Kidney (tissue), 14 donors: Measurements from ENCODE around the gene GPC6. TPM values are rescaled to one million over a fixed set of nuclear protein-coding genes. Genes with fewer than 3 reads are reported as not detected.

Source experiments
- DNase-seq, 5 donors: peaks; one replicate each; pipeline ENCODE4 v3.0.0-alpha.2; 2013 to 2020
- FAIRE-seq: peaks from 2 replicates; lab custom pipeline; 2012; peaks lifted over from hg19 to GRCh38; lab: Jason Lieb, UNC
- H3K27ac ChIP-seq, 2 donors: one replicate each; pipeline ENCODE4 v1.7.0; 2013; ENCODE audit warnings: low read depth in 2 of 2, low read length in 2 of 2, inconsistent platforms in 1 of 2
- H3K27me3 ChIP-seq: one replicate; pipeline ENCODE4 v1.7.1; 2013; ENCODE audit warnings: low read length, inconsistent platforms; ENCODE audit not compliant: control insufficient read depth, insufficient read depth
- H3K36me3 ChIP-seq, 3 donors: one replicate each; pipeline versions ENCODE4 v1.7.0 to v1.7.1; 2013; ENCODE audit warnings: low read length in 3 of 3, control low read depth in 1 of 3, inconsistent platforms in 1 of 3; ENCODE audit not compliant: insufficient read depth in 3 of 3, control insufficient read depth in 2 of 3
- H3K4me1 ChIP-seq, 3 donors: one replicate each; pipeline versions ENCODE4 v1.7.0 to v1.7.1; 2013; ENCODE audit warnings: low read length in 3 of 3, inconsistent platforms in 1 of 3, low read depth in 1 of 3; ENCODE audit not compliant: control insufficient read depth in 2 of 3, insufficient read depth in 2 of 3
- H3K4me3 ChIP-seq, 3 donors: one replicate each; pipeline versions ENCODE4 v1.7.0 to v1.8.1; 2013; ENCODE audit warnings: low read length in 3 of 3, control low read depth in 1 of 3, inconsistent platforms in 1 of 3
- H3K9ac ChIP-seq, 3 donors: one replicate each; pipeline versions ENCODE4 v1.7.0 to v1.7.1; 2013; ENCODE audit warnings: low read length in 3 of 3, control low read depth in 1 of 3, inconsistent platforms in 1 of 3
- H3K9me3 ChIP-seq, 3 donors: one replicate each; pipeline versions ENCODE4 v1.7.0 to v1.7.1; 2013; ENCODE audit warnings: low read length in 3 of 3, control low read depth in 1 of 3, inconsistent platforms in 1 of 3; ENCODE audit not compliant: control insufficient read depth in 2 of 3, insufficient read depth in 1 of 3
- intact Hi-C: fragments of 100-400 bp; cut with DNase I; formaldehyde crosslinking; loops from one replicate; pipeline ENCODE4 v1.11.1; 2022
- polyA plus RNA-seq: library from polyadenylated mRNA; stranded (reverse); fragments of 350-450 nt; fragmentation: Illumina TruSeq; extraction: RNeasy Lipid Tissue Mini Kit (QIAGEN cat#74804); gene quantifications from one replicate; pipeline ENCODE4 v1.2.3, GENCODE V29; 2014; ENCODE audit warnings: low read depth, low replicate concordance; ENCODE audit not compliant: insufficient read depth
- total RNA-seq: library from RNA; stranded (reverse); fragmentation: NEBNext Ultra II Directional; extraction: Animal tissue kit (Norgen Biotek cat#: 25700); gene quantifications from one replicate; pipeline ENCODE4 v1.2.1, GENCODE V29; 2021
- TF ChIP-seq, protein P1 (sequence below): IDR thresholded peaks from 3 replicates; pipeline ENCODE4 v1.5.1; 2012; ENCODE audit warnings: mild to moderate bottlenecking, moderate library complexity, borderline replicate concordance; ENCODE audit not compliant: insufficient read depth; ENCODE audit errors: extremely low read depth
- donor health status: control.
- donor health status: control.
- donor health status: control.
- donor health status: control.
- donor health status: control.
- donor health status: DM: yes; HTN: yes; CAD: no.
- donor health status: Normal renal cell carcinoma (clear cell type).

The GPC6 gene
- total and polyA plus RNA-seq, 2 donors from 2014 or later, result 6.2 to 15.5 TPM

- intact Hi-C loops, result no loop called here
- Histone ChIP-seq H3K4me1 (no peaks in the 10 kb centered on the region), H3K27me3 (no peaks in the 10 kb centered on the region), H3K36me3 (no peaks in the 10 kb centered on the region), H3K9me3 (peaks cover 0 to 9% (median 2%) of the 10 kb centered on the region in 3 donors), H3K9ac (no peak overlapping the region), H3K27ac (no peak overlapping the region), H3K4me3 (no peak overlapping the region)
- DNase-seq (no peak), FAIRE-seq (no peak)
- TF ChIP-seq, protein P1, sequence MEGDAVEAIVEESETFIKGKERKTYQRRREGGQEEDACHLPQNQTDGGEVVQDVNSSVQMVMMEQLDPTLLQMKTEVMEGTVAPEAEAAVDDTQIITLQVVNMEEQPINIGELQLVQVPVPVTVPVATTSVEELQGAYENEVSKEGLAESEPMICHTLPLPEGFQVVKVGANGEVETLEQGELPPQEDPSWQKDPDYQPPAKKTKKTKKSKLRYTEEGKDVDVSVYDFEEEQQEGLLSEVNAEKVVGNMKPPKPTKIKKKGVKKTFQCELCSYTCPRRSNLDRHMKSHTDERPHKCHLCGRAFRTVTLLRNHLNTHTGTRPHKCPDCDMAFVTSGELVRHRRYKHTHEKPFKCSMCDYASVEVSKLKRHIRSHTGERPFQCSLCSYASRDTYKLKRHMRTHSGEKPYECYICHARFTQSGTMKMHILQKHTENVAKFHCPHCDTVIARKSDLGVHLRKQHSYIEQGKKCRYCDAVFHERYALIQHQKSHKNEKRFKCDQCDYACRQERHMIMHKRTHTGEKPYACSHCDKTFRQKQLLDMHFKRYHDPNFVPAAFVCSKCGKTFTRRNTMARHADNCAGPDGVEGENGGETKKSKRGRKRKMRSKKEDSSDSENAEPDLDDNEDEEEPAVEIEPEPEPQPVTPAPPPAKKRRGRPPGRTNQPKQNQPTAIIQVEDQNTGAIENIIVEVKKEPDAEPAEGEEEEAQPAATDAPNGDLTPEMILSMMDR, result no peak
These were observed 489.3 kb downstream of the GPC6 start for GRCh38 chr13:93715866-93716265.

- DNase-seq, result no peak
- no peaks in the 10 kb centered on the region for H3K4me1 ChIP-seq
- no peak overlapping the region for H3K4me3 ChIP-seq
- H3K27me3 ChIP-seq, result no peaks in the 10 kb centered on the region
- FAIRE-seq, result no peak
- TF ChIP-seq, protein P1, result no peak
- H3K27ac ChIP-seq, result no peak overlapping the region
- H3K9me3 ChIP-seq, result peaks cover 0 to 9% (median 2%) of the 10 kb centered on the region in 3 donors
- no peak overlapping the region for H3K9ac ChIP-seq
- intact Hi-C loops, result no loop called here
- no peaks in the 10 kb centered on the region for H3K36me3 ChIP-seq
These were observed 490.0 kb downstream of the GPC6 start for GRCh38 chr13:93716623-93717022.

DNA sequence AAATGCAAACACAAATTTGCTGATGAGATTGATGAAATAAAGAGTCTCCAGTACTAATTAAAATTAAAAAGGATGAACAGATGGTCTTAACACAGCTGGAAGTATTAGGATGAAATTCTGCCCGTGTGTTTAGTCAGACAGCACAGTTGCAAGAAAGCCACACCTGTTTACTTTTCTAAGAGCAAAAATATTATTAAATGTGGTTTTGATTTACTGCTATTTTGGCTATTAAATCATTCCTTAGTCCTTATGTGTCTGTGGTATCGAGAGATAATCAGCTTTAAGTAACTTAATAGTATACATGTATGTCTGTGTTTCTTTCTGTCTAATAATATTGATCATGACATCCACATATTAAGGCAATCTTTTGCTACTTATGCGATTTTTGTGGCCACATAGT, 494.9 kb downstream of the GPC6 start:
- H3K36me3 ChIP-seq, result no peaks in the 10 kb centered on the region
- DNase-seq (no peak), FAIRE-seq (no peak)
- H3K27ac ChIP-seq, result no peak overlapping the region
- intact Hi-C loops, result no loop called here
- TF ChIP-seq, protein P1, result no peak
- no peak overlapping the region for H3K4me3 ChIP-seq
- no peaks in the 10 kb centered on the region for H3K9me3 ChIP-seq
- H3K4me1 ChIP-seq, result no peaks in the 10 kb centered on the region
- no peaks in the 10 kb centered on the region for H3K27me3 ChIP-seq
- no peak overlapping the region for H3K9ac ChIP-seq

GRCh38 chr13:93723316-93723715, 496.7 kb downstream of the GPC6 start:
- Histone ChIP-seq H3K4me3 (no peak overlapping the region), H3K36me3 (no peaks in the 10 kb centered on the region), H3K9ac (no peak overlapping the region), H3K9me3 (no peaks in the 10 kb centered on the region), H3K4me1 (no peaks in the 10 kb centered on the region), H3K27me3 (no peaks in the 10 kb centered on the region), H3K27ac (no peak overlapping the region)
- FAIRE-seq (no peak), DNase-seq (no peak)
- intact Hi-C loops, result no loop called here
- TF ChIP-seq, protein P1, result no peak
